Activated CD8-positive, alpha-beta memory T cell treated with anti-CD3 and anti-CD28 coated beads for 24 hours (primary cell): ENCODE data around the gene FOXB1.

Source experiments
- DNase-seq: peaks from one replicate; pipeline ENCODE4 v3.0.0-alpha.2; 2020

FOXB1 gene

GRCh38 chr15:60021589-60022378 lies 17.7 kb downstream of the FOXB1 start:
- DNase-seq, result no peak

- DNase-seq, result no peak
Measured at GRCh38 chr15:60022379-60022741, 18.2 kb downstream of the FOXB1 start.

GRCh38 chr15:60026555-60026954 lies 22.4 kb downstream of the FOXB1 start:
- DNase-seq, result no peak

GRCh38 chr15:60035344-60035743 lies 31.2 kb downstream of the FOXB1 start:
- DNase-seq, result no peak

- no peak for DNase-seq
Measured at GRCh38 chr15:60039316-60039715, 35.2 kb downstream of the FOXB1 start.

- DNase-seq, result no peak
Measured at GRCh38 chr15:60043744-60044435, 39.8 kb downstream of the FOXB1 start.

- DNase-seq, result no peak
Measured at GRCh38 chr15:60044636-60045270, 40.6 kb downstream of the FOXB1 start.

- no peak for DNase-seq
Measured at GRCh38 chr15:60047701-60048100, 43.6 kb downstream of the FOXB1 start.

- no peak for DNase-seq
Measured at GRCh38 chr15:60049948-60050347, 45.8 kb downstream of the FOXB1 start.

GRCh38 chr15:60052796-60053195 lies 48.7 kb downstream of the FOXB1 start:
- DNase-seq, result no peak

- DNase-seq, result no peak
Measured at GRCh38 chr15:60054472-60054871, 50.4 kb downstream of the FOXB1 start.
